ENCODE measurements around the gene CPLX4.

CPLX4 gene

DNA sequence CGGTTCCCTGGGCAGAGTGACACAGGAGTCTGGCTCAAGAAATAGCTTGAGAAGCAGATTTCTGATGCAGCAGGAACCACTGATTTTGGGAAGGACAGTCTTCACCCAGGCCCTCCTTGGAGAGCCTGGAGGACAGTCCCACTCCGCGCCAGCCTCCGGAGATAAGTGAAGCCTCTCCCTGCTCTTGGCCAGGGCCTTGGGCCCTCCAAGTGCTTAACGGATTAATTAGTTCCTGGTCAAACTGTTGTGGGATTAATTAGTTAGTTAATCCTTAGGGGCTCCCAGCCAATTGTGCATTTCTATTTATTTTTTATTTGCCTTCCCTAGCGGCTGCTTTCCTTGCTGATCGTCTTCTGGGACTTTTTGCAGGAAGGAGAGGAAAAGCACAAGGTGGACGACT is 19.6 kb downstream of the CPLX4 start:
- TF ChIP-seq SUZ12 (IDR thresholded peaks at IDR 0.05; ENCODE audit: extremely low read depth, insufficient read depth, insufficient read length) (no peak), YY1 (IDR thresholded peaks at IDR 0.05; ENCODE audit: insufficient read depth, insufficient read length) (no peak), ZNF274 (IDR thresholded peaks at IDR 0.05; ENCODE audit: low read depth, low read length) (no peak)
- H3K4me3 ChIP-seq (ENCODE audit: insufficient read length, low read depth) = no peak overlapping the region

GRCh38 chr18:59293317-59293716 is 25.1 kb downstream of the CPLX4 start:
- no peaks in the 10 kb centered on the region for H3K4me1 ChIP-seq (ENCODE audit: insufficient read depth, insufficient read length)
- H3K27me3 ChIP-seq (ENCODE audit: insufficient read depth, insufficient read length) = no peaks in the 10 kb centered on the region
- no peak overlapping the region for H3K9ac ChIP-seq (ENCODE audit: insufficient read length, low read depth)
- TF ChIP-seq SUZ12 (IDR thresholded peaks at IDR 0.05; ENCODE audit: extremely low read depth, insufficient read depth, insufficient read length) = no peak
- TF ChIP-seq YY1 (IDR thresholded peaks at IDR 0.05; ENCODE audit: insufficient read depth, insufficient read length) = no peak
- no peak for TF ChIP-seq ZNF274 (IDR thresholded peaks at IDR 0.05; ENCODE audit: low read depth, low read length)
- no peaks in the 10 kb centered on the region for H3K9me3 ChIP-seq (ENCODE audit: insufficient read depth, low read length)
- no peak overlapping the region for H3K4me3 ChIP-seq (ENCODE audit: insufficient read length, low read depth)
- no peak for DNase-seq (ENCODE audit: low read depth, low spot score)
- H3K36me3 ChIP-seq (ENCODE audit: insufficient read depth, insufficient read length, low read length) = no peaks in the 10 kb centered on the region

More for the DNA sequence above, 19.6 kb downstream of the CPLX4 start:
- DNase-seq (ENCODE audit: low read depth, low spot score) = no peak
- Histone ChIP-seq H3K9ac (ENCODE audit: insufficient read length, low read depth) (no peak overlapping the region), H3K4me1 (ENCODE audit: insufficient read depth, insufficient read length) (no peaks in the 10 kb centered on the region), H3K36me3 (ENCODE audit: insufficient read depth, insufficient read length, low read length) (no peaks in the 10 kb centered on the region), H3K9me3 (ENCODE audit: insufficient read depth, low read length) (no peaks in the 10 kb centered on the region), H3K27me3 (ENCODE audit: insufficient read depth, insufficient read length) (no peaks in the 10 kb centered on the region)

- Histone ChIP-seq H3K27me3 (ENCODE audit: insufficient read depth, insufficient read length) (no peaks in the 10 kb centered on the region), H3K9ac (ENCODE audit: insufficient read length, low read depth) (no peak overlapping the region), H3K4me1 (ENCODE audit: insufficient read depth, insufficient read length) (no peaks in the 10 kb centered on the region), H3K4me3 (ENCODE audit: insufficient read length, low read depth) (no peak overlapping the region), H3K9me3 (ENCODE audit: insufficient read depth, low read length) (no peaks in the 10 kb centered on the region), H3K36me3 (ENCODE audit: insufficient read depth, insufficient read length, low read length) (no peaks in the 10 kb centered on the region)
- no peak for DNase-seq (ENCODE audit: low read depth, low spot score)
- no peak for TF ChIP-seq SUZ12 (IDR thresholded peaks at IDR 0.05; ENCODE audit: extremely low read depth, insufficient read depth, insufficient read length)
- TF ChIP-seq ZNF274 (IDR thresholded peaks at IDR 0.05; ENCODE audit: low read depth, low read length) = no peak
- TF ChIP-seq YY1 (IDR thresholded peaks at IDR 0.05; ENCODE audit: insufficient read depth, insufficient read length) = no peak
Measured at GRCh38 chr18:59286341-59286740, 32.1 kb downstream of the CPLX4 start.

DNA sequence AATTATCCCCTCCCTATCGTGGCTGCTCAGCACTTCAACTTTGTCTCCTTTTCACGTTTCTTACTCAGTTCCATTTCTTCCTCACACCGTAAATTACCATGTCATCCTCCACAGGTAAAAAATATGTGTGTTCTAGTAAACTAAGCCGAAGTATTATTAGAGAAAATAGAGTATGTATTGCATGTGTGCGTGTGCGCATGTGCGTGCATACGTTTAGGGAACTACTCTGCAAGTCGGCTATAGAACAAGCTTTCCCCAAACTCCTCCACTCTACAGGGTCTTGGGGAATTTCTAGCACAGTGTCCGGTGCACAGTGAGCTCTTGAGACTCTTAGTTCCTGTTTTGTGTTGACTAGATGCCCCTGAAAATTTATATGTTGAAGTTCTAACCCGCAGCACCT is 36.1 kb downstream of the CPLX4 start:
- no peaks in the 10 kb centered on the region for H3K4me1 ChIP-seq (ENCODE audit: insufficient read depth, insufficient read length)
- H3K4me3 ChIP-seq (ENCODE audit: insufficient read length, low read depth) = no peak overlapping the region
- TF ChIP-seq SUZ12 (IDR thresholded peaks at IDR 0.05; ENCODE audit: extremely low read depth, insufficient read depth, insufficient read length) (no peak), YY1 (IDR thresholded peaks at IDR 0.05; ENCODE audit: insufficient read depth, insufficient read length) (no peak), ZNF274 (IDR thresholded peaks at IDR 0.05; ENCODE audit: low read depth, low read length) (no peak)
- no peak for DNase-seq (ENCODE audit: low read depth, low spot score)
- no peaks in the 10 kb centered on the region for H3K36me3 ChIP-seq (ENCODE audit: insufficient read depth, insufficient read length, low read length)
- no peak overlapping the region for H3K9ac ChIP-seq (ENCODE audit: insufficient read length, low read depth)
- H3K27me3 ChIP-seq (ENCODE audit: insufficient read depth, insufficient read length) = no peaks in the 10 kb centered on the region
- no peaks in the 10 kb centered on the region for H3K9me3 ChIP-seq (ENCODE audit: insufficient read depth, low read length)

GRCh38 chr18:59279722-59280121 is 38.7 kb downstream of the CPLX4 start:
- Histone ChIP-seq H3K9ac (ENCODE audit: insufficient read length, low read depth) (no peak overlapping the region), H3K9me3 (ENCODE audit: insufficient read depth, low read length) (no peaks in the 10 kb centered on the region), H3K36me3 (ENCODE audit: insufficient read depth, insufficient read length, low read length) (no peaks in the 10 kb centered on the region), H3K27me3 (ENCODE audit: insufficient read depth, insufficient read length) (no peaks in the 10 kb centered on the region), H3K4me1 (ENCODE audit: insufficient read depth, insufficient read length) (no peaks in the 10 kb centered on the region), H3K4me3 (ENCODE audit: insufficient read length, low read depth) (no peak overlapping the region)
- TF ChIP-seq YY1 (IDR thresholded peaks at IDR 0.05; ENCODE audit: insufficient read depth, insufficient read length) (no peak), SUZ12 (IDR thresholded peaks at IDR 0.05; ENCODE audit: extremely low read depth, insufficient read depth, insufficient read length) (no peak), ZNF274 (IDR thresholded peaks at IDR 0.05; ENCODE audit: low read depth, low read length) (no peak)
- no peak for DNase-seq (ENCODE audit: low read depth, low spot score)

- Histone ChIP-seq H3K4me1 (ENCODE audit: insufficient read depth, insufficient read length) (no peaks in the 10 kb centered on the region), H3K9ac (ENCODE audit: insufficient read length, low read depth) (no peak overlapping the region), H3K9me3 (ENCODE audit: insufficient read depth, low read length) (no peaks in the 10 kb centered on the region), H3K27me3 (ENCODE audit: insufficient read depth, insufficient read length) (no peaks in the 10 kb centered on the region), H3K4me3 (ENCODE audit: insufficient read length, low read depth) (no peak overlapping the region), H3K36me3 (ENCODE audit: insufficient read depth, insufficient read length, low read length) (no peaks in the 10 kb centered on the region)
- TF ChIP-seq YY1 (IDR thresholded peaks at IDR 0.05; ENCODE audit: insufficient read depth, insufficient read length) = no peak
- no peak for TF ChIP-seq ZNF274 (IDR thresholded peaks at IDR 0.05; ENCODE audit: low read depth, low read length)
- no peak for TF ChIP-seq SUZ12 (IDR thresholded peaks at IDR 0.05; ENCODE audit: extremely low read depth, insufficient read depth, insufficient read length)
- no peak for DNase-seq (ENCODE audit: low read depth, low spot score)
Measured at GRCh38 chr18:59279193-59279592, 39.3 kb downstream of the CPLX4 start.

DNA sequence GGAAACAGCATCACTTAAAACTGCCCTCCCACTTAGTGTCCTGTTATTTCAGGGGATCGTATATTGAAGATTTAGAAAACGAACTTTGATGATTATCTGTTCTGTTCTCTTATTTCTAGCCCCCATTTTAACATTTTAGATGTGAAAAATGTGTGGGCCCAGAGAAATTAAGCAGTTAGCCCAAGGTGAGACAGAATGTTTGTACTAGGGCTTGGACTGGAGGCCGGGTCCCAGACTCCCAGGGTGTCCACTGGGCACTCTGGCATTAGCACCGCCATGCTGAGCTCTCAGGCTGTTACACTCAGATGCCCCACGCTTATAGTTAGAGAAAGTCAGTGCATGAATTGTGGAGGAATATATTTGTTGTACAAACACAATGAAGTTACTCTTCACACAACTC is 39.7 kb downstream of the CPLX4 start:
- Histone ChIP-seq H3K9ac (ENCODE audit: insufficient read length, low read depth) (no peak overlapping the region), H3K27me3 (ENCODE audit: insufficient read depth, insufficient read length) (no peaks in the 10 kb centered on the region), H3K36me3 (ENCODE audit: insufficient read depth, insufficient read length, low read length) (no peaks in the 10 kb centered on the region), H3K4me3 (ENCODE audit: insufficient read length, low read depth) (no peak overlapping the region), H3K4me1 (ENCODE audit: insufficient read depth, insufficient read length) (no peaks in the 10 kb centered on the region), H3K9me3 (ENCODE audit: insufficient read depth, low read length) (peaks cover 1% of the 10 kb centered on the region; the same call in 1 of the 2 replicates)
- no peak for TF ChIP-seq YY1 (IDR thresholded peaks at IDR 0.05; ENCODE audit: insufficient read depth, insufficient read length)
- no peak for TF ChIP-seq ZNF274 (IDR thresholded peaks at IDR 0.05; ENCODE audit: low read depth, low read length)
- TF ChIP-seq SUZ12 (IDR thresholded peaks at IDR 0.05; ENCODE audit: extremely low read depth, insufficient read depth, insufficient read length) = no peak
- DNase-seq (ENCODE audit: low read depth, low spot score) = no peak

All from NT2/D1 (cell line).